GM10847 (cell line): Measurements from ENCODE around the gene RPUSD4.
A peak's percentile ranks its signal among the peaks of the same experiment; 100 is the strongest.

Experiments used
- POLR2A ChIP-seq: IDR thresholded peaks from 2 replicates; pipeline ENCODE4 v1.6.1; 2011; ENCODE audit not compliant: insufficient read length; ENCODE audit errors: extremely low read depth

Gene RPUSD4

GRCh38 chr11:126211236-126212088 lies at the start of gene RPUSD4, which contains the start of gene FAM118B:
RPUSD4 (minus strand) TSS chr11:126211650; CDS start chr11:126211638, 12 bp downstream.
FAM118B (plus strand) TSS chr11:126211782; CDS start chr11:126235002, 23,220 bp downstream.
- TF ChIP-seq POLR2A: peak; percentile 94

DNA sequence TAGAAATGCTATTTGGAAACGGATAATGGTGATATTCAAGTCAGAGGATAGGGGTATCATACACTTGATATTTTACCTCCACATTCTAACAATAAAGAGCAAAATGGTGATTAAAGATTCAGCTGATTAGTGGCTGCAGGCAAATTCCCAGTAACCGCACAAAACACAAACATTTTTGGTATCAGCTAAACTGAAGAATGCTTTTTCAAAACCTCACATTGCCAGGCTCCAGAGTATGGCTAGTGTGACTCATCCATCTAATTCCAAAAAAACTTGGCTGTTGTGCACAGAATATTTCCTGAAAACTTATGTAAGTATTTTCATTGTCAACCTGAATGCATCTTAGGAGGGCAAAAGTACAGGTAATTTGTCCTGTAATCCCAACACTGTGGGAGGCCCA lies 46.3 kb upstream of the RPUSD4 start:
- no peak for TF ChIP-seq POLR2A

- no peak for TF ChIP-seq POLR2A
These were observed 45.7 kb upstream of the RPUSD4 start for GRCh38 chr11:126257144-126257543.

DNA sequence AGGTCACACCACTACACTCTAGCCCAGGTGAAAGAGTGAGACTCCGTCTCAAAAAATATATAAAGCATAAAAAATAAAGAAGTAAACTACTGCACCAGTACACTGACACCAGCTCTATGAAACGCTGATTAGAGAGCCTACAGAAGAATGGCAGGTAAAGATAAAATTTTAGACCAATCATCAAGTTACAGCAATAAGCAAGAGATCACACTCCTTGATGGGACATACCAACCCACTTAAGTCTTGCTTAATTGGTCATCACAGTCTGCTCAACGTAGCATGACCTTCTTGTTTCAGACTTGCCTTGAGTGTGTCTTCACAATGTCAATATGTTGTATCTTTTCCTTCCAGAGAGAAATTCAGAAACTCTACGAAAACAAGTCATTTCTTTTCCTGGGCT lies 44.8 kb upstream of the RPUSD4 start:
- TF ChIP-seq POLR2A: no peak

GRCh38 chr11:126254819-126255218 lies 43.4 kb upstream of the RPUSD4 start:
- TF ChIP-seq POLR2A: no peak

GRCh38 chr11:126253265-126253664 lies 41.8 kb upstream of the RPUSD4 start:
- no peak for TF ChIP-seq POLR2A

DNA sequence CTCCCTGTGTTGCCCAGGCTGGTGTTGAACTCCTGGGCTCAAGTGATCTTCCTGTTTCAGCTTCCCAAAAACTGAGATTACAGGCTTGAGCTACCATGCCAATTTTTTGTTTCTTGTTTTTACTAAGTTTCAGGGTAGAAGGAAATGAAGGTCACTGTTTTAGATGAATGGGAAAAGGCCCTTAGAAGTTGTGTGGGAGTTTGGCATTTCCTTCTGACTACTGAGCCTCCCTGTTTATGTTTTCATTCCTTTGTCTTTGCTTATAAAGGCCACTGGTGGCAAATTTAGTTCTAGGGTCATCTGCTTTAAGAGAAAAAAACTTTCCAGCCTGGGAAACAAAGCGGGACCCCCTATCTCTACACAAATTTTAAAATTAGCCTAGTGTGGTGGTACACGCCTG lies 35.2 kb upstream of the RPUSD4 start:
- TF ChIP-seq POLR2A: no peak

DNA sequence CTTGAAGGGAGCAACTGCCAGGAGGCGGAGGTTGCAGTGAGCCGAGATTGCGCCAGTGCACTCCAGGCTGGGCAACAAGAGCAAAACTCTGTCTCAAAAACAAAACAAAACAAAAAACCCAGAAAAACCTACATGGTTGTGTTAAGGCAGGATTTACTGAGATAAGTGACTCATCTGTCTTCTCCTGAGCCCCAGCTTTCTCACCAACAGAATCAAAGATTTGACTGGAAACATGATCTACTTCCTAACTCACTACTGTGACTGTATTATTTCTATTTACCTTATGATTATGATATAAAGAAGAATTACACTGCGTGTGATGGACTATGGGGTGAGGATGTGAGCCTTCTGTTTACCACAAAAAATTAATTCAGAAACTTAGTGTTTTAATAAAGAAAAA lies 21.9 kb upstream of the RPUSD4 start:
- no peak for TF ChIP-seq POLR2A

DNA sequence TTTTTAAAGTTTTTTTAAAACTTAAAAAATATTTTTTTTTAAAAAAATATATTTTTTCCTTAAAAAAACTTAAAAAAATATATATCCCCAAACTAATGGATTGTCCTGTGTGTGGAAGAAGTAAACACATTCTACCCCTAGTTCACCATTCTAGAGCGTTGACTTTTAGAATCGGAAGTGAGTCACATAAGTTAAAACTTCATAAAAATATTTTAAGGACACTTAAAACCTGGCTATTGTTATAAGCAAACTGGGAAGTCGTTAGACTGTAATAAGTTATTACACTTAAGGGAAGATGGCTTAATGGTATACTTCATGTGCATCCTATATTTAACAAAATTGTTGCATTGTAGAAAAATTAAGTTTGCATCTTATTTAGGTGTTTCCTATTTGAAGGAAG lies 21.2 kb upstream of the RPUSD4 start:
- TF ChIP-seq POLR2A: no peak

- no peak for TF ChIP-seq POLR2A
These were observed 20.4 kb upstream of the RPUSD4 start for GRCh38 chr11:126231725-126232459.

DNA sequence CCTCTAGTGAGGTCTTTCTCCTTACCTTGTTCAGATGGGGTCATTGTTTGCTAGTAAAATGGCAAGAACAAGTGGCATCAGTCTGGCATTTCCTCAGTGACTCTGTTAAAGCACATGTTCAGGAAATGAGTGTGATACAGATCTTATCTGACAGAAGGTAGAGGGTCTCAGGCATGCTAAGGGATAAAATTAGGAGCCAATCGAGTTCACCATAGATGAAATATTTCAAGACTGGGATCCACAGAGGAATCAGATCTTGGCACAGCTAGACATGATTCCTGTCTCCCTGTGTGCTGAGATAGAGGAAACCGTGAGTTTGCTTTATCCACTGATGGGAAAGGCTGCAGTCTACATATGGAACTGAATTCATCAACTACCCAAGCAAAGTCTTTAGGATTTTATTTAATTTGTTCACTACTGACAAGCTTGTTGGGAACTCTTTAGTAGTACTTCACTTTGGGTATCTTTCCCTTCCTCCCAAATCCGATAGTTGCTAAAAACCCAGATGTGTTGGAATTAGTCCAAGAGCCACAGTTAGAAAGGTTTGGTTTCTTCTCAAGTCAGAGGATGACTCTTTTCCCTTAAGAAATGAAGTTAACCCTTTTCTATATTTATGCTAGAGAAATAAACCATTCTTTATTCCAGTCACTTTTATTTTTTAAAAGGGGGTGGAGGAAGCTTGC lies 18.5 kb upstream of the RPUSD4 start:
- no peak for TF ChIP-seq POLR2A

- no peak for TF ChIP-seq POLR2A
These were observed 15.1 kb upstream of the RPUSD4 start for GRCh38 chr11:126226334-126227084.

DNA sequence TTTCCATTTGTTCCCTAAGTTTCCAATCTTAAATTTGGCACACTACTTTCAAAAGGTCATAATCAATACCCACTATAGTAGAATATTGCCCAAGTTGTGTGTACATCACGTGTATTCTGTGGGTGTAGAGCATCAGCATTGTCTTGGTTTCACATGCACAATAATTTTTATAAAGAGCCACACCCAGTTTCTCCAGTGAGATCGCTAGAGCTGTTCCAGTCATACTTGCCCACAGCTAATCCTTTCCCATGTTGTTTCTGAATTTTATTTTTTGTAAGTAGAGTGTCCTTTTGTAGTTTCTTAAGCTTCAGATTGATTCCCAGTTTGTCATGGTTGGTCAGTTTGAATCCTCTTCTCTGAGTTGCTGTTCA lies 13.8 kb upstream of the RPUSD4 start:
- TF ChIP-seq POLR2A: no peak

GRCh38 chr11:126224647-126225294 lies 13.3 kb upstream of the RPUSD4 start:
- TF ChIP-seq POLR2A: no peak

- no peak for TF ChIP-seq POLR2A
These were observed 8.1 kb upstream of the RPUSD4 start for GRCh38 chr11:126219547-126219946.

GRCh38 chr11:126217491-126217890 lies 6.0 kb upstream of the RPUSD4 start:
- TF ChIP-seq POLR2A: no peak
